Fibroblast of skin of abdomen (primary cell): ENCODE measurements around the gene MAD1L1.
"Not testable (repeated sequence)": the region's sequence is repeated elsewhere in the genome, so short reads cannot be mapped to it uniquely, and the experiment has no call there.

Experiments
- DNase-seq: peaks from one replicate; pipeline ENCODE4 v3.0.0-alpha.2; 2013

The MAD1L1 gene

DNA sequence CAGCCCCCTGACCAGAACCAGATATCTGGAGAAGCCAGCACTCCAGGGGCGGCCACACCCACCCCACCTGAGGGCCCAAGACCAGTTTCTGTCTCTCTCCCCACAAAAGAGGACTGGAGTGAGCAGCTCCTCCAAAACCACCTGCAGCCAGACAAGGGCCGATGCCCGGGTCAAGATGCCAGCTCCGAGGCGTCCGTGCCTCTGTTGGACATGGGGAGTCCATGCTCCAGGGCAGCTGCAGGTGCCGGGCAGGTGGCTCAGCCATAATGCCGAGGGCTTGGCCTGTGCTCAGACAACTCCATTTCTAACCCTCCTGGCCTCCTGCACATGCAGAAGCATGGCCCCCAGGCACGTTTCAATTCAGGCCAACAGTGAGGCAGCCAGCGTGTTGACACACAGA, 234.6 kb downstream of the MAD1L1 start:
- no peak for DNase-seq

DNA sequence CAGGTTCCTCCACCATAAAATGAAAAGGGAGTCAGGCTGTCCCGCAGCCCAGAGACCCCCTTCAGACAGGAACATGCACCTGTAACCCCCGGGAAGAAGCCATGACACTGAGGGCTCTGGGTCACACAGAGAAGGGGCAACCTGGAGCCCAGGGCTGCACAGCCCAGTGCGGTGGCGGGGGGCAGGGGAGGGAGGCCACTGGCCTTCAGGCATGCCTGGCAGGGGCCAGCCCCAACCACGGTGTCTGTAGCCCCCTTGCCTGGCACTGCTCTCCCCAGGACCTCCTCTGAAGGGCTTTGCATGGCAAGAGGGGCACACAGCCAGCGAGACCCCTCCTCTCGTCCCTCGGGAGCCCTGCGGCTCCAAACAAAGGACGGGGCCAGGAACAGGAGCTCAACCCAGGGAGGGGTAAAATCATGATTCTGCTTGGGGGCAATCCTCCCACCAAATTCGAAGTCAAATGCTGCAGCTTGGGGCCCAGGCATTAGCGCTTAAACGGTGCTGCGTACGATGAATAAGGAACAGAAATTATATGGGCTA, 235.1 kb downstream of the MAD1L1 start:
- DNase-seq: no peak

DNA sequence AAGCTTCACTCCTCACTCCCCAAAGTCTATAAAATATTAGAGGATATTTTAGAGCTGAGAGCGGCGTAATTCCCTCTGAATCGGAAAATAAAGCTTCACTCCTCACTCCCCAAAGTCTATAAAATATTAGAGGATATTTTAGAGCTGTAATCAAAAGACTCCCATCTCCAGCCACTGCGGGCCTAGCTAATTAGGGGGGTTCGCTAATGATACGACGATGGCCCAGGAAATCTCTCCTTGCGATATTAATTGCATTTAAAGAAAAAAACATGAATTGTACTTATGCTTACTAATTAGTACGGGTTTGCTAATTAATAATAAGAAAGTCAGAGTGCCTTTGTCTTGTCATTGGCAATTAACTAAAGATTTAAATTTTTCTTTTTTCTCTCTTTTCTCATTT, 235.9 kb downstream of the MAD1L1 start:
- no peak for DNase-seq

DNA sequence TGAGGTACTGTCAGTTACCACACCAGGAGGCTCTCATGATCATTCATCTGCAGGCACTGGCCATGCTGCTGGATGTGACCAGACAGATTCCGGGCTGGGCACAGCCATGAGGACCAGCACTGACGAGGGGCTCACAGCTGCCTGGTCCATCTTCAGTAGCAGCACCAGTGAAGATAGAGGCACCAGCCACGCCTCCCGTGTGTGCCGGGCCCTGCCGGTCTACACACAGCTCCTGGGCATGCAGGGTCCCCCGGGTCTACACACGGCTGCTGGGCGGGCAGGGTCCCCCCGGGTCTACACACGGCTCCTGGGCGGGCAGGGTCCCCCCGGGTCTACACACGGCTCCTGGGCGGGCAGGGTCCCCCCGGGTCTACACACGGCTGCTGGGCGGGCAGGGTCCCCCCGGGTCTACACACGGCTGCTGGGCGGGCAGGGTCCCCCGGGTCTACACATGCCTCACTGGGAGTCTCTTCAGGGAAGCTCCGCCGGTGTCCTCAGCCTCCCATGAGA, 236.8 kb downstream of the MAD1L1 start:
- not testable (repeated sequence) for DNase-seq

DNA sequence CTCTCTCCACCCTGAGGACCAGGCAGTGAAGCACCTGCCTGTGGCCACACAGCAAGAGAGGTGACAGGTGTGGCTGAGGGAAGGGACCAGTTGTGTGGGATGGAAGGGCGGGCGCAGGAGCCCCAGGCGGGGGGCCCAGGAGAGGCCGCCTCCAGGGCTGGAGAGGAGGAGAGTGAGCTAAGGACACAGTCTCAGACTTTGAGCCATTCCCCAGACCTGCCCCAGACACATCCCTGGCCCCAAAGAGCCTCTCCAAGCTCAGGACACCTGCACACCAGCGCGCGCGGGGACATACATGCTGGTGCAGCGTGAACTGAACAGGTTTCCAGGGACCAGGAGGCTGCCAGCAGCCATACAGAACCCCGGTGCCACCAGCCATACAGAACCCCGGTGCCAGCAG, 237.3 kb downstream of the MAD1L1 start:
- DNase-seq: no peak

DNA sequence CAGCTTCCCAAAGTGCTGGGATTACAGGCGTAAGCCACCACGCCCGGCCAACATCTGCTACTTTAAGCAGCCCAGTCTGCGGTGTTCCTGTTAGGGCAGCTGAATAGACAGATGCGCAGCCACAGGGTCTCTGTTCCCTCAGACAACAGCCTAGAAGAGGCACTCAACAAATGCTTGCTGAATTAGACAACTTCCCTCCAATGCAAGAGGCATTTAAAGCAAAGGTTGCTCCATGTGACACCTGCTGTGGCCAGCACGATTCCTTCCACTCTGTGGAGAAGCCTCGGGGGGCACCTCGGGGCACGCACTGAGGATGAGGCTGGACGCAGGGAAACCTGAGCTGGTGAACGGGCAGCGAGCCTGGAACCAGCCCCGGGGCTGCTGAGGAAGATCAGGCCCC, 237.8 kb downstream of the MAD1L1 start:
- DNase-seq: no peak

DNA sequence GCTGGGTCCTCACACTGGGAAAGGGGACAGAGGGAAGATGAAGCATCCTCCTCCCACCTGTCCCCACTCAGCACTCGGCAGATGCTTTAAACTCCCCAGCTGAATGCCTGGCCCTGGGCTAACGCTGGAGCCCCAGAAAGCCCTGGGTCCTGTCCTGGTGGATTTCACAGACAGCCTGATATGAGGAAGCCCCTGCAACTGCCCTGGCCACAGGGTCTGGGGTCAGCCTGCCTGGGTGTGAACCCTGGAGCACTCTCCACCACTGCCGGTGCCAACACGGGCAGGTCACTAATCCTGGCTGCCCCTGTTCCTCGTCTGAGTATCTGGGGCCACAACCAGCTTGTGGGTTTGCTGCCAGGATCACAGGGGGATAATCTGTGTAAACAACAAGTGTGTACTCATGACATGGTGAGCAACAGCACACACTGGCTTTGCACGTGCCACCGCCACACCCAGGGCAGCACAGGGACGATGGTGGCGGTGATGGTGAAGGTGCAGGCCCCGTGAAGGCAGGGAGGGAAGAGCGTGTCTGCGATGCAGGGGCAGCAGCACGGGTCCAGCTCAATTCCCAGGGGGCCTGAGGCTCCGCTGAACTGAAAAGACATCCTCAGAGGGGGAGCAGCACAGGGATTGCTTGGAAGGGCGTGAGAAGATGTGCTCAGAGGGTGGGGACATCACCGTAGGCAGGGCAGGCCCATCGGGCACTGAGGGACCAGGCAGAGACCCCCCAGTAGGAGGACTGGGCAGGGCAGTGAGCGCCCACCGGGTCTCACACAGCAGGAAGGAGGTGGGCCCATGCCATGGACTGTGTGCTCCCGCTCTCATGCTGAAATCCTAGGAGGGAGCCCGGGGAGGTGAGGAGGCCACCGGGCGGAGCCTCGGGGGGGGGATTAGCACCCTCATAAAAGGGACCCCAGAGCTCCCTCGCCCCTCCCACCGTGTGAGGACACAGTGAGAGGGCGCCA, 238.7 kb downstream of the MAD1L1 start:
- no peak for DNase-seq

DNA sequence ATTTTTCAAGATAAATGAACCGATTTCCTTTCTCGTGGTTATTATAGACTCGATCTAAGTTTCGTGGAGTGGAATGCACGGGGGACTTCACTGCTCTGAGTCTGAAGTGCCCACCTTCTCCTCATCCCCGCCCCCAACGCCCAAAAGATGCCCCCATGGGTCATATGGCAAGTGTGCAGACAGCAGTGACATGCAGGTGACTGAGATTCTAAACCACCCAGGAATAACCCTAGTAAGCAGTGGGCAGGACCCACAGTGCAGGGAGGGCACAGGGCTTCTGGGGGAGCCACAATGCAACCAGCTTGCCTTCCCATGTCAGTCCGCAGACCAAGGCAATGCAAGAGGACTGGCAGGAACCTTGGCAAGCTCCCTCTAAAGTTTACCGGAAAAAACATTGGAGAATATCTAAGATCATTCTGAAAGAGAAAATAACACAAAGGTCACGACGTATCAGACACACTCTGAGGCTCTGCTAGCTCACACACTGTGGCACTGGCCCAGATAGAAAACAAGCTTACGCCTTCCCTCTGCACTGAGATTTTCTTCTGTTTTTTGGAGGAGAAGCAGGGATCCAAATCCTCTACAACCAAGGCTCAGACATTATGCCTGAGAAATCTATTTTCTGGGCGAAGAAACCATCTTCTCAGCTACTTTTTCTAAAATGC, 239.6 kb downstream of the MAD1L1 start:
- no peak for DNase-seq

DNA sequence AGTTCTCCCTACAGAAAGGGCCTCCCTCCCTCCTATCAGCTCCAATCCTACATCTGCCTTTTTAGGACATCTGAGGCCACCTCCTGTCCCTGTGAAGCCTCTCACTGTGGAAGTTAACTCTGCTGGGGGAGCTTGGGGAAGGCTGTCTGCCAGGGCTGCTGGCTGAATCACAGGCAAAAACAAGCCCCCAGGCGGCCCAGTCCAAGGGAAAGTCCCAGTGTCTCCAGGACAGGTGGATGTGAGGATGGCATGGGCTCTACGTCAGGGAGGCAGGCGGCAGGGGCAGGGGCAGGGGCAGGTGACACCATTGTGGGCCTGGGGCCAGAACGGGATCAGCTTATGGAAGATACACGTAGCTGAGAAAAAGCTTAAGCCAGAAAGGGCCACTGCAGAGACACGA, 240.2 kb downstream of the MAD1L1 start:
- DNase-seq: no peak

DNA sequence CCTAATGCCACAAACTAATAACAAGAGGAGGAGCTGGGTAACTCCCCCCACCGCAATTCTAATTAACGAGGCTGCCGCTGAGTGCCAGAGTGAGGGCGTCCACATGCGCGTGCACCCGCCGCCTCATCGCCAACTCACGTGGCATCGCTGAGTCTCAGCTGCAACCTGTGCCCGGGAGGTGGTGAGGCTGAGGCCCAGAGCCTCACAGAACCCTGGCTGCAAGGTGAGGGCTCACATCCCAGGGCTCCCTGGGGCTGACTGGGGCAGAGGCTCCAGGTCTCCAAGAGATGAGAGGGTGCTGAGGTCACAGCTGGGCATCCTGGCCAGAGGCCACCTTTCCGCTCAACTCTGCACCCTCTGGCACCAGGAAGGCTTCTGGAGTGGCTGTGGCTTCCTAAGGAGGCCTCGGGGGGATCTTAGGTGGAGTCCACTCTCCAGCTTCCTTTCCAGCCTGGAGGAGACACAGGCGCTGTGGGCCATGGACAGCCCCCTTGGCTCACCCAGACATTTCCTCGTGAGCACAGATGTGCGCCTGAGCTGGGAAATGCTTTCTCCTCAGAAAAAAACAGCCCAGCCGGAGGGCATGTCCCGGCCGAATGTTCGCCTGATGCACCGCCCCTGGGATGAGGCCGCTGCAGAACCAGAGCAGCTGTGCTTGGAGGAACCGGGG, 242.6 kb downstream of the MAD1L1 start:
- DNase-seq: no peak

DNA sequence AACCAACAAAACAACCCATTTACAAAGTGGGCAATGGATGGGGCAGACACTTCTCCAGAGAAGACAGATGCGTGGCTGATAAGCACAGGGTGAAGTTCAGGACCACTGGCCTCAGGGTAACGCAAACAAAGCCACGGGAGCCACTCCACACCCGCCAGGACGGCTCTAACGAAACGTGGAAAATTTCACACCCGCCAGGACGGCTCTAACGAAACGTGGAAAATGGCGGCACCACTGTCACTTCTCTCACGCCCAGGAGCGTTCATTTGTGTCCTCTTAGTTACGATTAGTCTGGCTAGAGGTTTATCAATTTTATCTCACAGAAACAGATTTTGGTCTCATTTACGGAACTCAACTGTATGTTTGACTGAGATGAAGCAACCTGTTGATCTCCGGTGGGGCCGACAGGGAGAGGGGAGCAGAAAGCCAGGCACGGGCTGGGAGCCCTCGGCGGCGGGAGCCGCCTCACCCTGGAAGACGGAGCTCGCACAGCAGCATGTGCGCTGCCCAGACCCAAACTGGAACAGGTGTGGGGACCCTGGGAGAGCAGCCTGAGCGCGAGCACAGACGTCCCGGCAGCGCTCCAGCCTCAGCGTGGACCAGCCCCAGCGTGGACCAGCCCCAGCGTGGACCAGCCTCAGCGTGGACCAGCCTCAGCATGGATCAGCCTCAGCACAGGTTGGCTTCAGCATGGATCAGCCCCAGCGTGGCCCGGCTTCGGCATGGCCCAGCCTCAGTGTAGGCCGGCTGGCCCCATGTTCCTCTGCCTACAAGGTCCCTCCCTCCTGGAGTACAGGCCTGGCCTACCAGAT, 243.5 kb downstream of the MAD1L1 start:
- no peak for DNase-seq

DNA sequence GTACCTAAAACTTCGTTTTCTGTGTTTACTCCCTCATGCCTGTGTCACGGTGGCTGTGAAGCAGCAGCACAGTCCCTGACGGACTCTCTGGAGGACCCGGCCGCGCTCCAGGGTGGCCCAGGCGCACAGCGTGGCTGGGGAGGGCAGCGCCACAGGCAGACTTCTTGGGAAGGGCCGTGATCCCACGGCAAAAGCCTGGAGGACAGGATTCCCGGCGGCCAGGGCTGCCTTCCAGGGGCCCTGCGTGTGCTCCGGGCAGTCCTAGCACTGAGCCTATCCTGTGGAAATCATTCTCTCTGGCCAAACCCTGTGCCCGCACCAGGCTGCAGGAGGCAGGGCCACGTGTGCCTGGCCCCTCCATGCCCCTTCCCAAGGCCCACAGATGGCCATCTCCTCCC, 244.2 kb downstream of the MAD1L1 start:
- no peak for DNase-seq

DNA sequence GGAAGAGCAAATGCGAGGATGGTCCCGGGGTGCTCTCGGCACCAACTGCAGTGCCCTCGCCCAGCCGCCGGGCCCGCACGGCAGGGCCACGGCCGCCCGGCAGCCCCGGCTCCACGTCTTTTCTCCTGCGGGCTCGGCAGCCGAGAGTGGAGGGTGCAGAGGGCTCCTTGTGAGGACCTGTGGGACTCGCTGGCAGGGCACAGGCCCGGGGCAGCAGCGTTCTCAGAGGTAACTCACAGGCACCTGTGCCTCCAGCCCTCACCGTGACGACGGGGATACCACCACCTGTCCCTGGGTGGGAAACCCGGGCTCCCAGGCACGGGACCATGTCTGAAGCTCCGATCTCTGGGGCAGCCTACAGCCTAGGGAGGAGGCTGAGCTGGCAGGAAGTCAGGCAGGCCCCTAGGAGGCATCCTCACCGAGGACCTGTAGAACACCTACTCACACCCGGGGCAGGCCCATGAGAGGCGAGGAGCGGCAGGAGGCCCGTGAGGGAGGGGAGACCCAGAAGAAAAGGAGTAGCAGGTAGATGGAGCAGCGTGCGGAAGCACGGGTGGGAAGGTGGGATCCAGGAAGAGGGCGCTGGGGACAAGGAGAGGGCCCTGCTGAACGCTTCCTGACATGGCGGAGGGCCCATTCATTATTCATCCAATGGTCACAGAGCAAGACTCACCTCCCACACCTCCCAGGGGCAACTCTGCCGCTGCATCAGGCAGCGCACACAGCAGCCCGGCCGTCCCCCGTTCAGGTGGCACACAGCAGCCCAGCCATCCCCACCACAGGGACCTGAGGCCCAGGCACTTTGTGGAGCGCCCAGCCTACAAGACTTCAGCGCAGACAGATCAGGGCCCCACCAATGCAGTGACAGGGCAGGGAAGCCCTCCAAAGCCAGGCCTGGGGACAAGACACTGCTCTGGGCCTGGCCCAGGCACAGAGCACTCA, 244.9 kb downstream of the MAD1L1 start:
- DNase-seq: no peak

DNA sequence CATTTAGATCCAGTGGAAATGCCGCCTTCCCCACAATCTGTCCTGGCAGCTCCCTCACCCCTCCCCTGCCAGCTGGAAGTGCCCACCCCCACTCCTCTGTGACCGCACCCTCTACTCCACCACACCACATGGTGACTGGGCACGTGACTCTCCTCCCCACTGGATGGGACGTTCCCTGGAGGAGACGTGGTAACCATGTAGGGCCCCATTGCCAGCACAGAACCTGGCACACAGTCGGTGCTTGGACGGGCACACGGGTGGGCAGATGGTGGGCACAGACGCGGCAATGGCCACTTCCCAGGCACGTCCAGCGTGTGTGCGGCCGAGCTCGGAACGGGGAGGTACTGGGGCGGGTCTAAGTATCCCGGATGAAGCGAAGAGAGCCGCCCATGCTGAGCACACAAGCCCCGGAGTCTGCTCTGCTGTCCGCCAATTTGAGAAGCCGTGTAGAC, 245.6 kb downstream of the MAD1L1 start:
- DNase-seq: no peak

DNA sequence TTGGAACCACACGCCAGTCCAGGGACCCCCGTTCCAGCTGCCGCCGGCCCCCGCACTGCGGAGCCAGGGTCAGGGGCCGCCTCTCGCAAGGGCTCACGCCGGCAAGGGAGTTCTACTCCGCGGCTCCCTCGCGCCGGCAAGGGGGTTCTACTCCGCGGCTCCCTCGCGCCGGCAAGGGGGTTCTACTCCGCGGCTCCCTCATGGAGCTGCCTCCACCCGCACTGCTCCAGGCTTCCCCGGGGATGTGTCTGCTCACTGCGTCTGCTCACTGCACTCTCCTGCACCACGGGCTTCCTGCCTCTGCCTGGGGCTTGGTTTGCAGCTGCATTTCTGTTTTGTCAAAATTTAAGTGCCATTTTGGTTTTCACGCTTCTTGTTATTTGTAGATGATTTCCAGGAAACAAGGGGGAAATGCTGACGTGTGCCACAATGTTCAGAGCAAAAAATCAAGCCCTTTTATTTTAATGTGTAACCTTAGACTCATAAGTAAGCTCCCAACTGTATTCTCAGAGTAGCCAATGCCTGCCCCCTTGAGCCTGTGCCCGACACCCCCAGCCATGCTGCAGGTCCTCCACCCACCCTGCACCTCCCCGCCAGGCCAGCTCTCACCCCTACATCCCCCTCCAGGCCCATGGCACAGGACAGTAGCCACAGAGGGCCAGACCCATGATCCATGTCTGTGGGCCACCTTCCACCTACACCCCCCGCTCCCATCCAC, 246.2 kb downstream of the MAD1L1 start:
- DNase-seq: no peak

DNA sequence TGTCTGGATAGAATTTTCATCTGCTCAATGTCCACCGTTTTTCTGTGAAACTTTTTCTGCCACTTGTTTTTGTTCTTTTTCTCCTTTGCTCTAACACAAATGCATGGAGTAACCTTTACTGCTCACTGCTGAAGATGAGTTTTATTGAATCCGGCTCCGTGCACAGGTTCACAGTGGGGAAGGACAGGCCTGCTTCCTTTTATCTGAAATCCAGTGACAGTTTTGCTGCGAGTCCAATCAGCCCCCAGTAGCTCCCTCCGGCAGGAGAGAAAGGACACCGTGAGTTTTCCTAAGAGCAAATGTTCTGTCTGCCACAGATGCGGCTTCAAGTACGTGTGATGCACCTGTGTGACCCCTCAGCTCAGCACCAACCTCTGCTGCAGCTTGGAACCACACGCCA, 246.8 kb downstream of the MAD1L1 start:
- DNase-seq: no peak

DNA sequence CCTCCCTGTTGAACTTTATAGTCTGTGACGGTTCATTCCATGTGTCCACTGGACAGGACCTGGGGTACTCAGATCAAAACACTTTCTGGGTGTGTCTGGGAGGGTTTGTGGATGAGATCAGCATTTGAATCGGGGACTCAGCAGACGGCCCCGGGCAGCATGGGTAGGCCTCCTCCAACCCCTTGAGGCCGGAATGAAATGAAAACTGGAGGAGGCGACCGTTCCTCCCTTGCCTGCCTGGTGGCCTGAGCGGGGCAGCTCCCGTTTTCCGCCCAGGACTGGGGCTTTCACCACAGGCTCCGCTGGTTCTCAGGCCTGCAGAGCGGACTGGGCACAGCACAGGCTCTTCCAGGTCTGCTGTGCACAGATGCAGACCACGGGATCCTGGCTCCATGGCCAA, 247.7 kb downstream of the MAD1L1 start:
- no peak for DNase-seq

DNA sequence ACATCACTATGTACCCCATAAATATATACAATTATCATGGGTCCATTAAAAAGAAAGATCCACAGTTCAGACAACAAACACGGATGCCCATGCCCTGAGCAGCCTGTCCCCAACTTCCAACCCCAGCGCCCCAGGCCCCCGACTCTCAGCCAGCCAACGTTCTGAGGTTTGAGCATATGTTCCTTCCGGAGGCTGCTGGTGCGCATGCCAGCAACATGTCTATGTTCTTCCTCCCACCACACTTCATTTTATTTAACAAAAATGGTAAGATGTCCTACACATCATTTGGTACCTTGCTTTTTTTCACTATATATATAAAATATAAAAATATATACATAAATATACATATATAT, 250.9 kb downstream of the MAD1L1 start:
- DNase-seq: no peak

DNA sequence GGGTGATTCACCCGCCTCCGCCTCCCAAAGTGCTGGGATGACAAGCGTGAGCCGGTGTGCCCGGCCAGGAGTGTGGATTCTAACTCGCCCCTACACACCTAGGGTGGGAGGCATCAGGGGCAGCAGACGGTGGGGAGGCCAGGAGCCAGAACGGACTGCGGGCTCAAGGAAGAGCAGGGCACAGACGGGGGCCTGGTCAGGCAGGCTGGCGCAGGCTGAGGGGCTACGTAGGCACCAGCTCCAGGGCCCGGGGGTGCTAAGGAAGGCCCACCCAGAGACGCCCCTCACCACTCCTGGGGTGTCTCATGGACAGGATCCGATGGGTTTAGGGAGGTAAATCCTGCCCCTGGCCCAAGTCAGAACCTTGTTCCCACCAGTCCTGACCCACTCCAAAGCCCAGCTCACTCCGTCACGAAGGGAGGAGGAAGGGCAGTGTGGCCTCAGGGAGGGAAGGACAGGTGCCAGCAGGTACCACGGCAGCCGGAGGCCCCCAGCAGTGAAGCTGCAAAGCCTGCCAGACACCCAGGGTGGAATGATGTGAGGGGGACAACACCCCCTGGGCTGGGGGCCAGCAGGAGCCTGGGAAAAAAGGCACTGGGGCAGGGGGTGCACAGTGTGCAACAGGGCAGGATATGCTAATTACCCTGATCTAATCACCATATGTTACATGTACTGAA, 251.4 kb downstream of the MAD1L1 start:
- no peak for DNase-seq
